ENCODE data around the gene OPCML.

Gene OPCML

DNA sequence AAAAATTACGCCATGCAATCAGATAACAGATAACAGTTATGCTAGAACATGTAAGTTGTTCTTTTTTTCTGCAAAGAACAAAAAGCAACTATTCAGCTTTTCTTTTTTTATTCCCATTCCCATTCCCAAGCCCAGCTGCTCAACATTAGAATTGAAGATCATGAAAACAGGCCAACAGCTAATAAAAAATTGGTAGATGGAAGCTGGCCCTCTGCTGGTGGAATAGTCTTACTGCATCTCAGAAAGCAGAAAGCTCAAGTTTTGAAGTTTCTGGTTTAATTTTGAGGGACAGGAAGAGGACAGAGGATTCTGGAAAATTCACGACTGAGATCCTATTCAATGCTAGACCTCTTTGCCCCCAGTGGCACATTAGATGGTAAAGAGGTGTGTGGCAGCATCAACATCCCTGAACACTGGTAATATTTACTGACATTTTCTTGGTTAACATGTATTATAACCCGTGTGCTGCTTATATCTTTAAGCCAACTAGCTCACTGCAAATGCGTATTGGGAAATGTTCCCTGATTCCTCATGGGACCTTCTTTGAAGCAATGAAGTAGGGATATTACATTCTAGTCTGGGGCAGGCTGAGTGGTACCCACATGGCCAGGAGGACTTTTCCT, 591.2 kb downstream of the OPCML start:
- no peak overlapping the region for H3K4me3 ChIP-seq (replicated peaks; ENCODE audit: low read depth, low read length)
- TF ChIP-seq, protein P1, sequence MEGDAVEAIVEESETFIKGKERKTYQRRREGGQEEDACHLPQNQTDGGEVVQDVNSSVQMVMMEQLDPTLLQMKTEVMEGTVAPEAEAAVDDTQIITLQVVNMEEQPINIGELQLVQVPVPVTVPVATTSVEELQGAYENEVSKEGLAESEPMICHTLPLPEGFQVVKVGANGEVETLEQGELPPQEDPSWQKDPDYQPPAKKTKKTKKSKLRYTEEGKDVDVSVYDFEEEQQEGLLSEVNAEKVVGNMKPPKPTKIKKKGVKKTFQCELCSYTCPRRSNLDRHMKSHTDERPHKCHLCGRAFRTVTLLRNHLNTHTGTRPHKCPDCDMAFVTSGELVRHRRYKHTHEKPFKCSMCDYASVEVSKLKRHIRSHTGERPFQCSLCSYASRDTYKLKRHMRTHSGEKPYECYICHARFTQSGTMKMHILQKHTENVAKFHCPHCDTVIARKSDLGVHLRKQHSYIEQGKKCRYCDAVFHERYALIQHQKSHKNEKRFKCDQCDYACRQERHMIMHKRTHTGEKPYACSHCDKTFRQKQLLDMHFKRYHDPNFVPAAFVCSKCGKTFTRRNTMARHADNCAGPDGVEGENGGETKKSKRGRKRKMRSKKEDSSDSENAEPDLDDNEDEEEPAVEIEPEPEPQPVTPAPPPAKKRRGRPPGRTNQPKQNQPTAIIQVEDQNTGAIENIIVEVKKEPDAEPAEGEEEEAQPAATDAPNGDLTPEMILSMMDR (IDR thresholded peaks at IDR 0.05; ENCODE audit: low read length, missing control alignments): peak; percentile 86
- peak; percentile 42 for DNase-seq (ENCODE audit: low read depth)

DNA sequence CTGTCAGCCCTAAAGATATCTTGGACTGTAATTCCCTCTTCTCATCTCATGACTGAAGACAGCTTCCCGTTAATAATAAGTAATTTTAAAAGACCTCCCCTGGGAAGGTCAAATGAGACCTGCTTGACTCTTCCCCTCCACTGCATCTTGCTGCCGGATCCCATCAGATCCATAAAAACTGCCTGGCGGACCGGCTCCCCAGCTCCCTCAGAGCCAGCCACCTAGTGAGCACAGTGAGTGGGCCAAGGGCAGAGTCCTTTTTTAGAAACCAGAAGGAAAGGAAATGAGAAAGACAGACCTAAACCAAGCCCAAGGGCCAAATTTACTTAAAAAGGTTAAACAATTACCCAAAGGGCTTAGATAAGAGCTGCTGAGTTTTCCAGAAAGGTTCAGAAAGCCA, 595.3 kb downstream of the OPCML start:
- no peak for DNase-seq (ENCODE audit: low read depth)
- TF ChIP-seq, protein P1 (IDR thresholded peaks at IDR 0.05; ENCODE audit: low read length, missing control alignments): no peak
- no peak overlapping the region for H3K4me3 ChIP-seq (replicated peaks; ENCODE audit: low read depth, low read length)

DNA sequence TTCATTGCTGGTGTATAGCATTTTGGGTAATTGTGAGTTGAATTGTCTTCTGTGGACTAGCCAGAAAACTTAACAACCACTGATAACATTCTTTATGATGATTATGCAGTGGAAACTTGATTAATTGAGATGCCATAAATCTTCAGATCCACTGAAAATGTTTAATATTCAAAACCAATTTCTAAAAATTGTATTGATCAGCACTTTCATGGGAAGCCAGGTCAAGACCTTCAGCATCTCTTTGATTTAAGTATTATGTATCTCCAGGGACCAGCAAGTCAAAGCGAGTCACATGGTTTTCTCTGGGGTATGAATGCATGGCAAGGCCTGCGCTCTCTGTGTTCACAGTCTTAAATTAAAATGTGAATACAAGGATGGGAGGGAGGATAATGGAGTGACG, 596.9 kb downstream of the OPCML start:
- TF ChIP-seq, protein P1 (IDR thresholded peaks at IDR 0.05; ENCODE audit: low read length, missing control alignments): no peak
- DNase-seq (ENCODE audit: low read depth): no peak

DNA sequence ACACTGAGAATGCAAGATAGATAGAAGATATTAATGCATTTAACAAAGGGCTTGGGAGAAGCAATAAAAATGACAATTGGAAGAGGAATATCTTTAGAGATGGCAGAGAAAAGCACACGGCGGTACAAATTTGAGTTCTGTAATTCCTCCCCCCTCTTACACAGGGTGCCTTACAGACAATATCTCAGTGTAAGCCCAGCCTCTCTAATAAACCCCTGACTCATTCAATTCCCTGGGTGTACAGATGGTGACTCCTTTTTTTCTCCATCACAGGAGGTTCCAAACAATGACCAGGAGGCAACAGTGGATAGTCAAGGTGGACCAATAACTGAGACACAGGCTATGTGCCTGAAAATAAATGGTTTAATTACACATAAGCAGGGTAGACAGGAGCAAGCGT, 598.6 kb downstream of the OPCML start:
- TF ChIP-seq, protein P1 (IDR thresholded peaks at IDR 0.05; ENCODE audit: low read length, missing control alignments): no peak
- no peak for DNase-seq (ENCODE audit: low read depth)
- H3K4me3 ChIP-seq (replicated peaks; ENCODE audit: low read depth, low read length): no peak overlapping the region

More for the DNA sequence above, 596.9 kb downstream of the OPCML start:
- no peak overlapping the region for H3K4me3 ChIP-seq (replicated peaks; ENCODE audit: low read depth, low read length)

DNA sequence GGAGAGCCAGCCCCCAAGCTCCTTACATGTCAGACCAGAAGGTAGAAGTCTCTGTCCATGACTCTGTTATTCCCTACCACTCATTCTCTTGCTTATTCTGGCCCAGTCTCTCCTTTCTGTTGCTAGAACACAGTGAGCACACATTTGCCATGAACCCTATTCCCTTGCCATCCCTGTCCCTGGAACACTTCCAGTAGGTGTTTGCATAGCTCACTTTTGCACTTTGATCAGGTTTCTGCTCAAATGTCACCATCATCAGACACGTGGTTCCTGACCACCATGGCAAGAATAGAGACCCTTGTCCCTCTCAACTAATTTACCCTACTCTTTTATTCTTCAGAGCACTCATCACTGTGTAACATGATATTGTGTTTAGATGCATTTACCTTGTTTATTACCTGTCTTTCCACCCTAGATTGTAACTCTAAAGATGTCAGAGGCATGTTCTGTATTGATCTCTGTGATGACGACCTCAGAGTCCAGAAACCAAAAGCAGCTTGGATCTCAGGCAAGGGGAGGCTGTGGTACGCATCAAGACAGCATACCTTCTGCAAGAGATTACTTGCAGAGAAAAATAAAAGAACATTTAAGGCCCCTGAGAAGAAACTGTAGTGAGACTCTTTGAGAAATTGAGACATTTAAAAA, 606.4 kb downstream of the OPCML start:
- TF ChIP-seq, protein P1 (IDR thresholded peaks at IDR 0.05; ENCODE audit: low read length, missing control alignments): no peak
- no peak overlapping the region for H3K4me3 ChIP-seq (replicated peaks; ENCODE audit: low read depth, low read length)
- DNase-seq (ENCODE audit: low read depth): no peak

DNA sequence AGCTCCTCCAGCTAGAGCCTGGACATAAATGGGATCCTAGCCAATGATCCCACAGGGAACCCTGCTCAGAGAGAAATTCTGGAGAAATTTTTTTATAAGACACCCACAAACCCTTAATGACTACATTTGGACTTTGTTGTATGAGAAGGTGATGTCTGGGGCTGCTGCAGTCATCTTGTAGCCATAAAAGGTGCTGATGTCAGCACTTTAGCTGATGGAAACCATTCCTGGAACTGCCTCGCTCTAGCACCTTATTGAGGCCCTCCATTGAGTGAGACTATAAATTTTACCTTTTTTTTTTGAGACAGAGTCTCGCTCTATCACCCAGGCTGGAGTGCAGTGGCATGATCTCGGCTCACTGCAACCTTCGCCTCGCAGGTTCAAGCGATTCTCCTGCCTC, 610.7 kb downstream of the OPCML start:
- TF ChIP-seq, protein P1 (IDR thresholded peaks at IDR 0.05; ENCODE audit: low read length, missing control alignments): no peak
- no peak overlapping the region for H3K4me3 ChIP-seq (replicated peaks; ENCODE audit: low read depth, low read length)
- DNase-seq (ENCODE audit: low read depth): no peak
